ENCODE measurements around the gene TNFRSF21. TPM values are rescaled to one million over a fixed set of nuclear protein-coding genes. Genes with fewer than 3 reads are reported as not detected.
"Not testable (repeated sequence)": the region's sequence is repeated elsewhere in the genome, so short reads cannot be mapped to it uniquely, and the experiment has no call there.

TNFRSF21 gene
- total RNA-seq, 1 experiment from 2014 or later: 13.5 TPM

- in situ Hi-C loops (cut with HindIII; ENCODE audit: low pct_unique_long_range_greater_than_20kb, low sequenced_read_pairs): no loop called here
- DNase-seq (ENCODE audit: low read depth): no peak
Measured at GRCh38 chr6:47300417-47300816, 9.3 kb downstream of the TNFRSF21 start.

DNA sequence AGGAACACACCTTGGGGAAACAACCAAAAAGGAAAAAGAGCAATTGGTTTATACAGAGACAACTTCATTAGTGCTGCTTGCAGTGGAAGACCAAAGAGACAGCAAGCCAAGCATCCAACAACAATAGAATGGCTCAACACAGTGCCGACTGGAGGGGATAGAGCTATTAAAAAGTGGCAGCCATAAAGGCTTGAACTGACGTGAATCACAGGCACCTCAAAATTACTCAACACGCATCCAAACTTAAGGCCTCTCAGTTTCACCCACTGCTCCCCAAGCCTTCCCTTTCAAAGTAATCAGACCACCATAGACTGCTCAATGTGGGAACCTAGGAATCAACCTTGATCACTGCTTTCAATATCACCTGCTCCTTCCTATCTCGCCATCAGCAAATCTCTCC is 9.7 kb downstream of the TNFRSF21 start:
- DNase-seq (ENCODE audit: low read depth): no peak
- in situ Hi-C loops (cut with HindIII; ENCODE audit: low pct_unique_long_range_greater_than_20kb, low sequenced_read_pairs): no loop called here

DNA sequence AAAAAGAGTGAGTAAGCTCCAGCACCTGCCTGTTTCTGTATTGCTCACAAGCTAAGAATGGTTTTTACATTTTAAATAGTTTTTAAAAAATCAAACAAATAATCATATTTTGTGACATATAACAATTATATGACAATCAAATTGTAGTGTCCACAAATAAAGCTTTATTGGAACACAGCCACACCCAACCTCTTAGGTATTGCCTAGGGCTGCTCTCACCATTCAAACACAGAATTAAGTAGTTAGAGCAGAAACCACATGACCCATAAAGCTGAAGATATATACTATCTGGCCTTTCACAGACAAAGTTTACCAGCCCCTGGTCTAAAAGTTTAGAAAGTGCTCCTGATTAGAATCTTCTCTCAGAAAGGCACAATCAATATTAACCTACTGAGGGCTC is 11.2 kb downstream of the TNFRSF21 start:
- DNase-seq (ENCODE audit: low read depth): no peak
- in situ Hi-C loops (cut with HindIII; ENCODE audit: low pct_unique_long_range_greater_than_20kb, low sequenced_read_pairs): no loop called here

DNA sequence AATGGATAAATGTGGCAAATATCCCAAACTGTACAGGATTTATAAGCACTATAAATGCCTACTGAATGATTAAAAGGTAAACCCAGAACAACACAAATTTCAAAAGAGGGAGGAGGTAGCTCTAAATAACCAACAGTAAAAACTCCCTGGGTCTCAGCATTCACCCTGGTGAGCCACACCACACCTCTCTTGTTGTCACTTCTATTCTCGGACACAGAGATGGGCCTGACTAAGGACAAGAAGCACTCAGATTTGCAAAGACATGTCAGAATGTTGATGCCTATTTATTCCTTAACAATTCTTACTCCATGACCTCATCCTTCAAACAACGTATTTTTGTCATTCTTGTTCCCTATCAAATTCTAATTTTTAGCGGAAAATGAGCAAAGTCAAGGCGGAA is 14.7 kb downstream of the TNFRSF21 start:
- in situ Hi-C loops (cut with HindIII; ENCODE audit: low pct_unique_long_range_greater_than_20kb, low sequenced_read_pairs): no loop called here
- DNase-seq (ENCODE audit: low read depth): no peak

DNA sequence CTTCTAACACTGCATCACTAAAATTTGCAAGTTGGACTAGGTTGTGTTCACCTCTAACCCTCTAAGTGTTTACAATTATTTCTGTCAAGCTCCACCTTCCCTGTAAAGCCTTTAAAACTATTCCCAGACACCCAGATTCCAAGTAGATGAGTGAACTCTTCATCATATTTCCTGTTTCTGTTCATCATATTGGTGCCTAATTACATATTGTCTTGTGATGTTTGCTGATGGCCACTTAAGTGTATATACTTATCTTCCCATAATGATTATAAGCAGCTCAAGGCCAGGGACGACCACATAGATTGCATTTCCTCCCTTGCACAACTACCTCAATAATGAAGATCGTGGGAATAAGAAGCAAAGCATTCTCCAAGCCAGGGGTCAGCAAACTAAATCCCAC is 16.8 kb downstream of the TNFRSF21 start:
- no peak for DNase-seq (ENCODE audit: low read depth)

DNA sequence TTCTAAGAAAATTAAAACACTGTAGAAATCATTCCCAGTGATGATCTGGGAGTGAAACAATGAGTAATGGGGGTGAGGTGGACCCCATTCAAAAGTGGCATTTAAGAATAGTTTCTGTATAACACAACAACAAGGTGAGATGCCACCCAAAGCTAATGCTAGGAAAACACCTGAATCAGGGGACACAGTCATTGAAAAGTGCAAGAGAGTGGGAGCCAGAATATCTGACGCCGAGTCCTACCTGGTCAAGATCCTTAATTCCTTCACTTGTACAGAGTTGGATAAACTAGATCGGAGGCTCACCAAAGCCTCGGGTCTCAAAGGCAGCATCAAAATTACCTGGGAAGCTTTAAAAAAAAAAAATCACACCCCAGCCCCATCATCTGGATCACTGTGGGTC is 17.7 kb downstream of the TNFRSF21 start:
- in situ Hi-C loops (cut with HindIII; ENCODE audit: low pct_unique_long_range_greater_than_20kb, low sequenced_read_pairs): no loop called here
- DNase-seq (ENCODE audit: low read depth): no peak

More for the DNA sequence above, 16.8 kb downstream of the TNFRSF21 start:
- in situ Hi-C loops (cut with HindIII; ENCODE audit: low pct_unique_long_range_greater_than_20kb, low sequenced_read_pairs): no loop called here

- in situ Hi-C loops (cut with HindIII; ENCODE audit: low pct_unique_long_range_greater_than_20kb, low sequenced_read_pairs): no loop called here
- no peak for DNase-seq (ENCODE audit: low read depth)
Measured at GRCh38 chr6:47290124-47290834, 19.4 kb downstream of the TNFRSF21 start.

DNA sequence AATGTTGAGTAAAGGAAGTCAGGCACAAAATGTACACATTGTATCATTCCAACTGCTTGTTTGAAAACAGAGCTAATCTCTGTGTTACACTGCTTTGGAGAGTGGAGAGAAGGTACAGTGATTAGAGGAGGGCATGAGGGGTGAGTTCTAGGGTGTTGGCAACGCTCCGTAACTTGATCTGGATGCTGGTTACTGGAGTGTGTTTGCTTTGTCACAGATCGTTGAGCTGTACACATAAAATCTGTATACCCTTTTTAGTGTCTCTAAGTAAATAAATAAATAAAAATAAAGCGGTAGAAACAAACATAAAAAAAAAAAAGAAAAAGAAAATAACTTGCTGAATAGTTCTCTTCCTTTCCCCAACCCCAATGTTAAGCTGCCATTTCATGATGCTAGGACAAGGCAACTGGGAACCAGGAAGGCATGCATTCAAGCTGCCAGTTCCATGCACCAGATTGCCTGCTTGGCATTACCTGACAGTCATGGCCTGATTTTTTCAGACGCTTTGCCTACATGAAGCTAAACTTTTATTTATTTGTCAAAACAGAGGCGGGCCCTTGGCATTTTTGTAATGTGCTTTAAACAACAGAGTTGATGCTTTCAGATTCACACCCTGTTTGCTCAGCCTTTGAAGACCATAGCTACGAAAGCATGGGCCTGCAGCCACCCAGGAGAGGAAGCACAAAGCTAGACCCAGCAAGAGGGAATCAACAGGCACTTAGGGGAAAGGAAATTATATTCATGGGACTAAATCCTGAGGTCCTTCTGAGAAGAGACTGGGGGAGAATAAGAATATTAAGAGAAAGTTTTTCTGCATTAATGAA is 21.2 kb downstream of the TNFRSF21 start:
- in situ Hi-C loops (cut with HindIII; ENCODE audit: low pct_unique_long_range_greater_than_20kb, low sequenced_read_pairs): no loop called here
- DNase-seq (ENCODE audit: low read depth): no peak

- in situ Hi-C loops (cut with HindIII; ENCODE audit: low pct_unique_long_range_greater_than_20kb, low sequenced_read_pairs): no loop called here
- DNase-seq (ENCODE audit: low read depth): no peak
Measured at GRCh38 chr6:47286301-47286700, 23.4 kb downstream of the TNFRSF21 start.

DNA sequence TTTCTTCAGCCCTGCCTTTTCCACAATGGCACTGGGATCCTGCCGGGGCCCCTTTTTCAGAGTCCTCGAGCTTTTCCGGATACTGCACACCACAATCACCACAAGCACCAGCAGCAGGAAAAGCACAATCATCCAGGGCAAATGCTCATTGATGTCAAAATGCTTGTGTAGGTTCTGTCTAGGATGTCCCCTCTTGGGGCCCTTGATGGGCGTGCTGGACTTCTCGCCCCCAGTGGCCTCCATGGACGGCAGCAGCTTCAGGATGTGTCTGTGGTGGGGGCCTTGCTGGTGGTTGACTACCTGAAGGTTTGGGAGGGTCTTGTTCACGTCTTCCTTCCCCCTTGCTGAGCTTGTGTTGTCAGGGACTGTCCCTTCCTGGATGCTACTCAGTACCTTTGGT is 25.7 kb downstream of the TNFRSF21 start:
- in situ Hi-C loops (cut with HindIII; ENCODE audit: low pct_unique_long_range_greater_than_20kb, low sequenced_read_pairs): no loop called here
- no peak for DNase-seq (ENCODE audit: low read depth)

GRCh38 chr6:47278545-47278944 is 31.2 kb downstream of the TNFRSF21 start:
- in situ Hi-C loops (cut with HindIII; ENCODE audit: low pct_unique_long_range_greater_than_20kb, low sequenced_read_pairs): no loop called here
- DNase-seq (ENCODE audit: low read depth): no peak

GRCh38 chr6:47277702-47278101 is 32.0 kb downstream of the TNFRSF21 start:
- in situ Hi-C loops (cut with HindIII; ENCODE audit: low pct_unique_long_range_greater_than_20kb, low sequenced_read_pairs): no loop called here
- DNase-seq (ENCODE audit: low read depth): no peak

- no peak for DNase-seq (ENCODE audit: low read depth)
- in situ Hi-C loops (cut with HindIII; ENCODE audit: low pct_unique_long_range_greater_than_20kb, low sequenced_read_pairs): no loop called here
Measured at GRCh38 chr6:47276377-47276776, 33.3 kb downstream of the TNFRSF21 start.

DNA sequence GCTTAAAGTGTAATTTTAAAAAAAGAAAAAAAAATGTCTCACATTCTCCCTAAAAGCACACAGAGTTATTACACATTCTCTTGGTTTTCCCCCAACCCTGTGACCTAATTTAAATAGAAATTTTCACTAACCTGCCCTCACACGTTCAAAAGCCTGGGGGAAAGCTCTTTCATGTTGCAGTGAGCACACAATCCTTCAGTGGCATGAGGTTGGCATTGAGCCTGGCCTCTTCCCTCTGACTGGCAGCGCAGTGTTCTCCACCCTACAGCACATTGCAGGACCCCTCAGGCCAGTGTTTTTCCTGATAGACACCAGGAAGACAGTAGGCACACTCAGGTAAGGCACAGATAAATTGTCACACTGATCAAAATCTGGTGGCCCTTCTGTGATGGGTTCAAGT is 34.1 kb downstream of the TNFRSF21 start:
- in situ Hi-C loops (cut with HindIII; ENCODE audit: low pct_unique_long_range_greater_than_20kb, low sequenced_read_pairs): no loop called here
- no peak for DNase-seq (ENCODE audit: low read depth)

- DNase-seq (ENCODE audit: low read depth); in situ Hi-C loops (cut with HindIII; ENCODE audit: low pct_unique_long_range_greater_than_20kb, low sequenced_read_pairs): not testable (repeated sequence)
Measured at GRCh38 chr6:47275132-47275531, 34.6 kb downstream of the TNFRSF21 start.

GRCh38 chr6:47268572-47269187 is 41.0 kb downstream of the TNFRSF21 start:
- in situ Hi-C loops (cut with HindIII; ENCODE audit: low pct_unique_long_range_greater_than_20kb, low sequenced_read_pairs): no loop called here
- no peak for DNase-seq (ENCODE audit: low read depth)

DNA sequence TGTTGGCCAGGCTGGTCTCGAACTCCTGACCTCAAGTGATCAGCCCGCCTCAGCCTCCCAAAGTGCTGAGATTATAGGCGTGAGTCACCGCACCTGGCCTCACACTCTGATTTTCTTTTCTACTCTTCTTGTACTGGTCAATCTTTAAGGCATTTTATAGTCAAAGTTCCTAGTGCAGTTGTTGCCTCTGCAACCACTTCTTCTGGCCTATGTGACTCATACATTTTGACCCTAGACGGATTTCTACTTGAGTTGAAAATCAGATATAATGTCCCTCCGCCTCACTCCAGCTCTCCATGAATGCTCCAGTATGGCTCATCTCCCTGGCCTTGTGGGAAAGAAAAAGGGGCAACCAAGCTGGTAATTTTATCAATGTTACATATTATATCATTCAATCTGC is 42.4 kb downstream of the TNFRSF21 start:
- DNase-seq (ENCODE audit: low read depth): no peak
- in situ Hi-C loops (cut with HindIII; ENCODE audit: low pct_unique_long_range_greater_than_20kb, low sequenced_read_pairs): no loop called here

GRCh38 chr6:47265971-47266370 is 43.7 kb downstream of the TNFRSF21 start:
- in situ Hi-C loops (cut with HindIII; ENCODE audit: low pct_unique_long_range_greater_than_20kb, low sequenced_read_pairs): no loop called here
- DNase-seq (ENCODE audit: low read depth): no peak

- no peak for DNase-seq (ENCODE audit: low read depth)
- in situ Hi-C loops (cut with HindIII; ENCODE audit: low pct_unique_long_range_greater_than_20kb, low sequenced_read_pairs): no loop called here
Measured at GRCh38 chr6:47264775-47265184, 44.9 kb downstream of the TNFRSF21 start.
